ENCODE data around the gene CSNK1E.

GRCh38 chr22:38294193-38294592, 23.0 kb downstream of the CSNK1E start:
- TF ChIP-seq, protein P1, sequence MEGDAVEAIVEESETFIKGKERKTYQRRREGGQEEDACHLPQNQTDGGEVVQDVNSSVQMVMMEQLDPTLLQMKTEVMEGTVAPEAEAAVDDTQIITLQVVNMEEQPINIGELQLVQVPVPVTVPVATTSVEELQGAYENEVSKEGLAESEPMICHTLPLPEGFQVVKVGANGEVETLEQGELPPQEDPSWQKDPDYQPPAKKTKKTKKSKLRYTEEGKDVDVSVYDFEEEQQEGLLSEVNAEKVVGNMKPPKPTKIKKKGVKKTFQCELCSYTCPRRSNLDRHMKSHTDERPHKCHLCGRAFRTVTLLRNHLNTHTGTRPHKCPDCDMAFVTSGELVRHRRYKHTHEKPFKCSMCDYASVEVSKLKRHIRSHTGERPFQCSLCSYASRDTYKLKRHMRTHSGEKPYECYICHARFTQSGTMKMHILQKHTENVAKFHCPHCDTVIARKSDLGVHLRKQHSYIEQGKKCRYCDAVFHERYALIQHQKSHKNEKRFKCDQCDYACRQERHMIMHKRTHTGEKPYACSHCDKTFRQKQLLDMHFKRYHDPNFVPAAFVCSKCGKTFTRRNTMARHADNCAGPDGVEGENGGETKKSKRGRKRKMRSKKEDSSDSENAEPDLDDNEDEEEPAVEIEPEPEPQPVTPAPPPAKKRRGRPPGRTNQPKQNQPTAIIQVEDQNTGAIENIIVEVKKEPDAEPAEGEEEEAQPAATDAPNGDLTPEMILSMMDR (IDR thresholded peaks at IDR 0.05) = no peak
- TF ChIP-seq ZFX (IDR thresholded peaks at IDR 0.05; ENCODE audit: borderline replicate concordance) = no peak
